Activated CD4-positive, alpha-beta T cell treated with anti-CD3 and anti-CD28 coated beads, Interleukin-2, amount 50 U/mL, for 24 hours (primary cell): ENCODE data around the gene SNX30.

ENCODE experiments used
- DNase-seq, 2 donors: peaks; one replicate each; pipeline ENCODE4 v3.0.0-alpha.2; 2020; ENCODE audit warnings: low read depth in 1 of 2, low spot score in 1 of 2

Gene SNX30

DNA sequence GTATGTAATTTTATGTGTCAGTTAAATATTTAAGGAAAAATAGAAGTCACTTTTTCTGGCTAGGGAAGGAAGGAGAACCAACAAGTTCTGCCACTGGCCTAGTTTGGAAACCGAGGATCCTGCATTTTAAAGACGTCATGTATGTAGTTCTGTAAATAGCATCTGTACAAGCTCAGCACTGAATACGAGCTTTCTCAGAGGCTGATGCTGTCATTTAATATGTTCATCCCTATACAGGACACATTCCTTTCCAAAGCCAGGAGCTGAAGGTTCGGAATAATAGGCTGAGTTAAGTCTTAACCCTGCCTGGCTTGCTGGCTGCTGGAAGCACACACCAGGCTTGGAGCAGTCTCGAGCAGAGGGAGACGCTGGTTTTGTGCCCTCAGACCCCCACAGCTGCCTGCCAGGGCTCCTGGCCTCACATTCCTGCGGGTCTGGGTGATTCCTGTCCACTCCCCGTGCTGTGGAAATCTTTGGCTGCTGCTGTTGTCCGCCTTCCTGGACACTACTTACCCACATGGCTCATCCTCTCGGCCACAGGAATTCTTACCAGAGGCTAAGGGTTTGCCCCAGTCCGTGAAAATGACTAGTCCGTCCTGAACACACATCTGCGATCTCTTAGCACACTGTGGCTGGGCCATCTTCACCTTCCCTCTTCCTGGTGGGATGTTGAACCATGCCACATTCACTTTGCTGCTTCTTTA lies 103.5 kb downstream of the SNX30 start:
- no peak for DNase-seq

DNA sequence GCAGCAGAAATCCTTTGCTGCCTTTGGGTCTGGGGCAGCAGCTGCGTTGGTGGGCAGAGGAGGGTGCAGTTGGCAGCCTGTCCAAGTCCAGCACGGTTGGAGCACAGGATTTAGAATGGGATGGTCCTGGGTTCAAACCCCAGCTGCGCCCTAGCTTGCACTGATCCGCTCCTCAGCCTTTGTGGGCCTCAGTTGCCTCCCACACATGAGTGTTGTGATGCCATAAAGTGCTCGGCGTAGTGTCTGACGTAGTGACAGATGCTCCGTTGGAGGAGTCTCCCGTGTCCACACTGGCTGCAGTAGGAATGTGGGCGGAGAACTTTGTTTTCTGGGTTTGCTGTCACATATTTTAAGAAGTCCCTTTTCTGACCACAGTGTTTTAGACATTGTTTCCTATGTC lies 104.1 kb downstream of the SNX30 start:
- no peak for DNase-seq

DNA sequence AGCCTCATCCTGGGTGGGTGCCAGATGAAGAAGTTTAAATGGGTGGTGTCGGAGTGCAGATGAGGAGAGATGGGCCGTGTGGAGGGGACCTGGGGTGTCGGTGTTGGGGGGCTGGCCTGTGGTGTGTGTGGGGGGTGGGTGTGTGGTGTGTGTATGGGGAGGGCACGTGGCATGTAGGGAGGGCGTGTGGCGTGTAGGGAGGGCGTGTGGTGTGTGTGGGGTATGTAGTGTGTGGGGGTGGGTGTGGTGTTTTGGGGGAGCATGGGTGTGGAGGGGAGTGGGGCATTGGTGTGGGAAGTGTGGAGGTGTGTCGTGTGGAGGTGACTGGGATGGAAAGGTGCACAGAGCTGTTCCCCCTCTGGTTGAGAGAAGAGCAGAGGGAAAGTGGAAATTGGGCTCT lies 105.6 kb downstream of the SNX30 start:
- DNase-seq = no peak

DNA sequence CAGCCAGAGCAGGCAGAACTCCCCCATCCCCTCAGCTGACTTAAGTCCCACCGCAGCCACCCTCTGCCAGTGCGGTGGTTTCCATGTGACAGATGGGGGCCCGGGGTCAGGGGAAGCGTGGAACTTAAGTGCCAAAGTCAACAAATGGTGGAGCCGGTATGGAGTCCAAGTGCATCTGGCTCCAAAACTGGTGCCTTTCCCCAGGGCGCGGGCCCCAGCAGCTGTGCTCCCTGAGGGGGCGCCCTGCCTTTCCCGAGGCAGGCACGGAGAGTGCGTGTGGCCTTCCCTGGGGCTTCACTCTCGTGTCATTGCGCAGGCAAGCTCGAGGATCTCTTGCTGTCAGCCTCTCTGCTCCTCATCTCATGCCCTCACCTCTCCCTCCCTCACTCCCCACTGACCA lies 106.3 kb downstream of the SNX30 start:
- DNase-seq = no peak

DNA sequence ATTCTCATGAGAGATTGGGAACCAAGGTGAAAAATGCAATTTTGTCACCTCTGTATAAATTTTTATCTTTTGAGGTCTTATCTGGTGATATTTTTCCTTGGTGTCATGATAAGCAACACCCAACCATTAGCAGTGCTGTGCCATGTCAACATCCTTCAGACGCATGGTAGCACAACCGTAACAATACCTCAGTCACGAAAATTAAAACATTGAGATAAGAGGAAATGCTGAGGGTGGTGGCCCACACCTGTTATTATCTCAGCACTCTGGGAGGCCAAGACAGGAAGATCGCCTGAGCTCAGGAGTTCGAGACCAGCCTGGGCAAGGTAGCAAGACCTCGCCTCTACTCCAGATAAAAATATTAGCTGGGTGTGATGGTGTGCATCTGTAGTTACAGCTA lies 107.4 kb downstream of the SNX30 start:
- no peak for DNase-seq

DNA sequence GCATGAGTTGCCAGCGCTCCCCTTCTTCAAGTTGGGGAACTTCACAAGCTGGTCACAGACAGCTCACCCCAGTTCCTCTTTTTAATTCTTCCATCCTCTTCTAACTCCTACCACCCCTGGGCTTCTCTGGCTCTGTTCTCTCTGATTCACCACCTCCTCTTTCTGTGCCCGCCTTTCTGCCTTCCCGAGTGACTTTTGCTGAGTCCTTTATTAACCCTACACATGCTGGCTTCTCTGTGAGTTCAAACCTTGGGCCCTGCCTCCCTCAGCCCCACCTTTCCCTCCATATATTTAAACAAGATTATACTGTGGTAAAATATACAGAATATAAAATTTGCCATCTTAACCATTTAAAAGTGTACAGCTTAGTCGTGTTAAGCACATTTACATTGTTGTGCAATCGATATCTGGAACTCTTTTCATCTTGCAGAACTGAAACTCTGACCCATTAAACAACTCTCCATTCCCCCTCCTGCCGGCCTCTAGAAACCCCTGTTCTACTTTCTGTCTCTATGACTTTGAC lies 108.1 kb downstream of the SNX30 start:
- no peak for DNase-seq

DNA sequence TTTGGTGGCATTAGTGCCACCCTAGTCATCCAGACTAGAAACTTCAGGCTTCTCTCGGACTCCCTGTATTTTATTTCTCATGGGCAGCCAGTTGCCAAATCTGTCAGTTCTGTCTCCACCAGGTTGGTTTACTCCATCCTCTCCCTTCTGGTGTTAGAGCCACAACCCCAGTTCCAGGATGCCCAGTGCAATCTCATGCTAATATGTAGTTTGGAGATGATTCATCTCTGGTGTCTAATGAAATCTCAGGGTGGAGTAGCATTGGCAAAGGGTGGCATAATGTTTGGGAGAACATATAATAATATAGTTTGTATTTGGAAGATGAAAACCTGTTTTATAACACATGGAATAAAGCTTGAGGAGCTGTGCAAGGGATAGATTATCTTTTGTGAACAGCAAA lies 109.9 kb downstream of the SNX30 start:
- no peak for DNase-seq

DNA sequence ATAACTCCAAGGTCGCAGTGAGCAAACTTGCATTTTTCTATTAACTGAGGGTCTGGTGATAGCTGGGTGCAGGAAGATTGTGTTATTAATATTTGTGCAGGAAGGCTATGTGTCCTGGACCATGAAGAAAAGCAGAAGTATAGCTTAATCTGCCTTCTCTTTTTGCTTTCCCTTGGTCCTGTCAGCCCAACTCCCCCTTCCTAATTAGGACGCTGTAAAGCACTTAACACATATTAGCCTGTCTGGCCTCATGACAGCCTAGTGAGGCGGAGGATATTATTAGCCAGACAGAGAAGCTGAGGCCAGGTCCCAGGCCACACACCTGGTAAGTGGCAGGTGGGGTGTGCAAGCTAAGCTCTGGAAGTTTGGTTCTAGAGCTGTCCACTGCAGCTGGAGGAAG lies 110.6 kb downstream of the SNX30 start:
- DNase-seq = no peak

DNA sequence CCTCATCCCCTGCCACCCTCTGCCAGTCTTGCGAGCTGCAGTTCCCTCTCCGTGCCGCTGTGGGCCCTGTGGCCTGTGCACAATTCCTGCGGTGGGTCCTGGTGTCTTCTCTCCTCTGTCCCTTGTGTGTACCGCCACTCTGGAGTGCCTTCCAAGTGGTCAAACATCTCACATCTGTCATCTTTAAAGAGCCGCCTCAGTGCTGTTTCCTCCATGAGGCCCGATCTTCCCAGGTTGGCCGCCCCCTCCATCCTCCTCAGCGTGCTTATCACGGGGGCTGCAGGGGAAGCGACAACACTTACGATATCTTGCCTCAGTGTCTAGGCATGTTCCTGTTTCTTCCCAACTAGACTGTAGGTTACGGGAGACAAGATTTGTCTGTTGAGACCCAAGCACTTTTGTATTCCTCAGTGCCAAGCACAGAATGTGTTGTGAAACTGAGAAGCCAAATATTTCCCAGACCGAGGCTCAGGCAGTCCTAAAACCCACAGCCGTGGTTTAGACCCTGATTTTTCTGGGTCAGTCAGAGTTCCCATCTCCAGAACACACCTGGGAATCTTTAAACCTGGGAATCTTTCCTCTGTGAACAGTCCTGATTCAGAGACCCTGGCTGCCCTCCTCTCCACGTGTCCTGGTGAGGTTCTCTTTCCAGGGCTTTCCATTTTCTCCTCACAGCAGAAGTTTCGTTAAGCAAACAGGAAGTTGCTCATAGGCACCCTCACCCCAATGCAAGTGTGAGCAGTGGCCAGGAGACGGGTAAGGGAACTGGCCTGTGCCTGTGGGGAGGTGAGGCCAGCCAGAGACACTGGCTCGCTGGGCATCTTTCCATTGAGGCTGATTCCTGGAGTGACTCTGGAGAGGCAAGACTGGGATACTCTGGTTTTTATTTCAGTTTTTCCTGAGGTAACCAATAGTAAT lies 111.3 kb downstream of the SNX30 start:
- DNase-seq = no peak

DNA sequence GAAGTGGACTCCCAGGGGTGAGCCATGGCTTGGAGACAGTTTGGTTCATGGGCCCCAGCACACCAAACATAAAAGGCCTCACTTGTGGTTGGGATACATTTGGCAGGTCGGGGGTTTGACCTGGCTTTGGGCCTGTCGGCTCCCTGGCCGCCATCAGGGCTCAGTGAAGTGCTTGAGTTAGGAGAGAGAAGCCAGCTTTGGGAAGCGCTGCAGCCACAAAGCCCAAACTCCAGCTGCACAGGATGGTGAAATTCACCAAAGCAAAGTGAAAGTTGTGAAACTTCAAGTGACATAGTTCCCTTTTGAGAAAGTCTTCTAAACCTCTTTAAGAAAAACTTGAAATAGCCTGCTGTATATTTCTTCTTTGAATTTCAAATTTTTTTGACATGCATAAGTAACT lies 112.7 kb downstream of the SNX30 start:
- DNase-seq = no peak

DNA sequence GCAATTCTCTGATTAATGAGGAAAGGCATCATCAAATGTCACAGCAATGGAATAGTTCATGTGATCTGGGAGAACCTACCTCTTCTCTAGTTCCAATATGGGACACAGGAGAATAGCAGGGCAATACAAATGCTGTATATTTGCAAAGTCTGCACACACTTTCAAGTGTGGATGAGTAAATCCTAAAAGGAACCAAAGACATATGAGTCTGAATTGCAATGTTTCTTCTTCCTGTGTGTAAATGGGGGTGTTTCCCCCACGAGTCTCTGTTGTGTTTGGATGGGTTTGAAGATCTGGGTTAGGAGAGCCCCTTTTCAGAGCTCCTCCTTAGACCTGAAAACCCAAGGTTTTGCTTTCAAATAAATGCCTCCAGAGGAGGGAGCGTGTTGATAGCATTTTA lies 113.2 kb downstream of the SNX30 start:
- DNase-seq = no peak

DNA sequence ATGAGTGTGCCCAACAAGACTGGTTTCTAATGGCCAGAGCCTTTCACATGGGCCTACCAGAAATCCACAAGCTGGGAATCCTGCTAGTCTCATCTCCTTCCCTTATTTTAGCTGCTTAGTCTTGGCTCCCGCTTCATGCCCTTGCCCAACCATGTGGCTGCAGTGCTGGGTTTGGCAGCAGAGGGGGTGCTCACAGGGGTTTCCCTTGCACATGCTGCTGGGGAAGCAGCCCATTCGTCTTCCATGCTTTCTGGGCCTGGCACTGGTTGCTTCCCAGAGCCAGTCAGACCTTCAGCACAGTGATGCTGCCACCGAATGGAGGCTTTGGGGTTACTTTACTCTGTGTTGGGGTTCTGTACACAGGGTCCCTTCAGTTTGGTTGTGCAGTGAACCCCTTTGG lies 113.8 kb downstream of the SNX30 start:
- no peak for DNase-seq

DNA sequence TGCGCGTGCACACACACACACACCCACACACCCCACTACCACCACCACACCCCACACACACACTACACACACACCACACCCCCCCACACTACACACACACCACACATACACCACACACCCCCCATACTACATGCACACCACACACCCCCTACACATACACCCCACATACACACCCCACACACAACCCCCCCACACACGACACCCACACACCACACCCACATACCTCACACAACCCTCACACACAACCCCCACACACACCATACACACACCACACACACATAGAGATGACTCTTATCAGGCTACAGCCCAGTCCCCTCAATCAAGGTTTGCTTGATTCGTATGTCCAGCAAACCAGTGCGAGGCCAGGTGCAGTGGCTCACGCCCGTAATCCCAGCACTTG lies 114.4 kb downstream of the SNX30 start:
- no peak for DNase-seq

DNA sequence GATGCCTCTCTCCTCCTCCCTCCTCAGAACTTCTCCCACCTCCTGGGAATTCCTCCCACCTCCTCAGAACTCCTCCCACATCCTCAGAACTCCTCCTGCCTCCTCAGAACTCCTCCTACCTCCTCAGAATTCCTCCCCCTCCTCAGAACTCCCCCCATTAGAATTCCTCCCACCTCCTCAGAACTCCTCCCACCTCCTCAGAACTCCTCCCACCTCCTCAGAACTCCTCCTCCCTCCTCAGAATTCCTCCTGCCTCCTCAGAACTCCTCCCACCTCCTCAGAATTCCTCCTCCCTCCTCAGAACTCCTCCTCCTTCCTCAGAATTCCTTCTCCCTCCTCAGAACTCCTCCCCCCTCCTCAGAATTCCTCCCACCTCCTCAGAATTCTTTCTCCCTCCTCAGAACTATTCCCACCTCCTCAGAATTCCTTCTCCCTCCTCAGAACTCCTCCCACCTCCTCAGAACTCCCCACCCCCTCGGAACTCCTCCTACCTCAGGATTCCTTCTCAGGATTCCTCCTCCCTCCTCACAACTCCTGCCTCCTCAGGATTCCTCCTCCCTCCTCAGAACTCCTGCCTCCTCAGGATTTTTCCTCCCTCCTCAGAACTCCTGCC lies 116.2 kb downstream of the SNX30 start:
- DNase-seq = no peak

DNA sequence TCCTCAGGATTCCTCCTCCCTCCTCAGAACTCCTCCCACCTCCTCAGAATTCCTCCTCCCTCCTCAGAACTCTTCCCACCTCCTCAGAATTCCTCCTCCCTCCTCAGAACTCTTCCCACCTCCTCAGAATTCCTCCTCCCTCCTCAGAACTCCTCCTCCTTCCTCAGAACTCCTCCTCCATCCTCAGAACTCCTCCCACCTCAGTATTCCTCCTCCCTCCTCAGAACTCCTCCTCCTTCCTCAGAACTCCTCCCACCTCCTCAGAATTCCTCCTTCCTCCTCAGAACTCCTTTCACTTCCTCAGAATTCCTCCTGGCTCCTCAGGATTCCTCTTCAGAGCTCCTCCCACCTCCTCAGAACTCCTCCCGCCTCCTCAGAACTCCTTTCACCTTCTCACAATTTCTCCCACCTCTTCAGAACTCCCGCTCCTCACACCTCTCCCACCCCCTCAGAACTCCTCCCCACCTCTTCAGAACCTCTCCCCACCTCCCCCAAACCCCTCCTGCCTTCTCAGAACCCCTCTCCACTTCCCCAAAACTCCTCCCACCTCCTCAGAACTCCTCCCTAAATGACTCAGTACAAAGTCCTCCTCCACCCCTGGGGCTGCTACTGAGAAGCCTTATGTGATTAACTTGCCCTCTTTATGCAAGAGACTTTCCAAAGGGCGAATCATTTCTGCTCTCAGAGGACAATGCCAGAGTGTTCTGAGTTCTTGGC lies 116.9 kb downstream of the SNX30 start:
- no peak for DNase-seq

DNA sequence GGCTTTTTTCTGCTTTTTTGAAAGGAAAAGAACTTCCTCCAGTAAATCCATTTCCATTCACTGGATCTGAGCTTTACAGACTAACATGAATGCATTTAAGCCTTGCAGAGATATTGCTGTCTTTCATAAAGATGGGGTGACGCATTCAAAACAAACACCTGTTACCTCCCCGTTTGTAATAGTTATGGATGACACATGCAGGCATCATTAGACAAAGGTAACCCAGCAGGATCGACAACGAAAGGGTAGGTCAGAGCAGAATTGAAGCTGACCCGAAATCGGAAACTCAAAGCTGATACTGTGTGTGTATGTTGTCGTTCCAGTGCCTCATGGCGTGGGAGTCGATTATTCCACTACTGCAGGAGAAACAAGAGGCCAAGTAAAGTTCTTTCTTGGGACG lies 117.9 kb downstream of the SNX30 start:
- no peak for DNase-seq

DNA sequence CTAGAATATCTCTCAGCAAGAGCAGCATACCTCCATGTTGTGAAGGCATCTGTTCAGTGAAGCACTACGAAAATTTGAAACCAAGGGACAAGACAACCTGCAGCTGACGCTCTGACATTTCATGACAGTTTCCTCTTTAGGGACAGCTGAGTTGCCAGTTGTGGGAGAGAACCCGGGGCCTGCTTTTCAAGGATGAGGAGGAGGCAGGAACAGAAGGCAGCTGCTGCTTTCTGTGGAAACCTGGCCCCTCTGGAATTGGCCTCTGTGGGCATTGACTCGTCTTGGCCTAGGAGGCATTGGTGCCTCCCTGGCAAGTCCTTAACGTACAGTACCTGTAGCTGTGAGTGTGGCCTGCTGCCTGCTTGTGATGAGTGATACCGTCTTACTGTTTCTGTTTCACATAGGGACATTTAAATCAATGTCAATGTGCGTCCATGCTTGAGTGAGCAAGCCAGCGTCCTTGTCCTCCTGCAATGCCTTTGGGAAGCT lies 118.5 kb downstream of the SNX30 start:
- DNase-seq = no peak

DNA sequence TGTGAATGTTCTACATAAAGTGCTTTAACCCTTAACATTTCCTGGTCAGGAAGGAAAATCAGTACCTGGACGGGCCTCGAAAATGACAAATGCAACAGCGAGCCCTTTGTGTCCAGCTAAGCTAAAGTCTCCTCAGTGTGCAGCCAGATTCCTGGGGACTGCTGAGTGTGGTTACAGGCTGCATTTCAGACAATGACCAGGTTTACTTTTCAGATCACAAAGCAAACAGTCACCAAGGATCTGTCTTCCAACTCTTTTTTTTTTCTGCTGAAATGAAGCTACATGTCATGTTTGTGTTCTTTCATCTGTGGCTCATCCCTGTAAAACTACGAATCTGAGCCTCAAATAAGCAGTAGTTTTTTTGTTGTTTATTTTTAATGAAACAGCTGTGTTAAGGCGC lies 119.4 kb downstream of the SNX30 start:
- no peak for DNase-seq

DNA sequence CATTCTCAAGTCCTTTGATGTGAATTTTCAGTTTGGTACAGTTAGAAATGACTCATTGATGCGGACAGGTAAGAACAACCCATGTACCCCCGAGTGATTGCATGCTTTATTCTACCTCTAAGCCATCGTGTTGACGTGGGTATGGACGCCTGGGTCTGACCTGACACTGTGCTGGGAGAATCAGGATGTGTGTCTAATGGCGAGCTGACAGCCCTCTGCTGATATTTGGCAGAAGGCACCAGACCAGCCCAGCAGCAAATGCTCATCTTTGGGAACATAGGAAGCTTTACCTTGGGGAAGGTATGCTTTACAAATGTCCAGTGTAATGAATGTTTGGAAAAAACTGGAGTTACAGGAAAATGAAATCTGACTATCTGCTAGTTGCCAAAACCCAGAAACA lies 120.0 kb downstream of the SNX30 start:
- no peak for DNase-seq

DNA sequence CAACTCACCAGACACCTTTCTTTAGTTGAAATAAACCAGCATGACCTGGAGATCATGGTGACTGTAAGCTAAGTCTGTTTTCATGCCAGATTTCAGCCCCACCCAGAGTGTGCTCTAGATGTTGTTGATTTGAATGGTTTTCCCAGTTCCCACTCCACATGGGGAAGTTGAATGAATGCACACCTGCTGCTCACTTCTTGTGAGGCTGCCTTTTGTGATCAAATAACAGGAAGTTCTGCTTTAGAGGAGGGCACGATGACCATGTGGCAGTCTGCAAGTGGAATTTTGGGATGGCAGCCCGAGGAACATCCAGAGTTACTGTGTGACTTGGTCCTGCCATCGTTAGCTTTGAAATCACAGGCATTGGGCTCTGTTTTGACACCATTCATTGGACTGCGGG lies 121.5 kb downstream of the SNX30 start:
- DNase-seq = no peak

DNA sequence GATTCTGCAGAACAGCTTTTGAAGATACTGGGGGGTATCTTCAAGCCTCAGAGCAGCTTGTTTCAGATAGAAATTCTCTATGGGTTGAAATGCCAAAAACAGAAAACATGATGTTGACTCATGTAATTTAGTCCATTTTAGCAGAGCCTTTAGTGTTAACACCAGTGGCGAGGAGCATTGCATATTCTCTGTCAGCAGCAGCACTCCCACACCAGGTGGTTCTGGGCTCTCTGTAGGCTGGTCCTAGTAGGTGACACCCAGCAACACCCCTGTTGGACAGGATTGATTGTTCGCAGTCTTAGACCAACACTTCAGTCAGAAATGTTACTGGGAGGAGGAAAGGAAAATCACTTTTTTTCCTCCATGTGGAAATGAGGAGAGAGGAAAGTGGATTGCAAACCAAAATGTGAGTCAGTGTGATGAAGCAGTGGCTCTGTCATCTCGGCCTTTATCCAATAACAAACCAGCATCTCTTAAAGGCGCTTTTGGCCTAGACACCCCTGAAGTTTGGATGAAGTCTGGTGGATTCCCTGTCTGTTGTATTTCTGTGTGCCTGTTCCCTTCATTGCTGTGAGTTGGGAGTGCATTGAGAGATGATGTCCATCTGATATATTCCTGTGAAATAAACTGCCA lies 123.3 kb downstream of the SNX30 start:
- DNase-seq = no peak
